Heart left ventricle (tissue), 16 donors: Measurements from ENCODE around the gene KIAA0753. TPM values are rescaled to one million over a fixed set of nuclear protein-coding genes. Genes with fewer than 3 reads are reported as not detected.

Experiments used
- ATAC-seq, 4 donors: fragments of 200-7000 bp; cut with Tn5 transposase; one replicate each; pipeline ENCODE4 v1.9.1; 2020 to 2022; ENCODE audit warnings: moderate library complexity in 4 of 4, mild to moderate bottlenecking in 3 of 4, moderate number of reproducible peaks in 1 of 4
- DNase-seq, 5 donors: peaks; one replicate each; pipeline ENCODE4 v3.0.0-alpha.2; 2020
- H3K27ac ChIP-seq, 12 donors: fragments of 200-600 bp; sonication (generic) in 4 of 12; one replicate each; pipeline versions ENCODE4 v1.5.0 to v1.8.0; 2016 to 2022; ENCODE audit warnings: mild to moderate bottlenecking in 2 of 12
- H3K27me3 ChIP-seq, 9 donors: fragments of 200-600 bp; sonication (generic) in 2 of 9; one replicate each; pipeline versions ENCODE4 v1.5.1 to v1.8.0; 2016 to 2022; ENCODE audit warnings: mild to moderate bottlenecking in 3 of 9
- H3K36me3 ChIP-seq, 9 donors: fragments of 200-600 bp; sonication (generic) in 2 of 9; one replicate each; pipeline versions ENCODE4 v1.5.0 to v1.8.0; 2018 to 2022; ENCODE audit warnings: mild to moderate bottlenecking in 2 of 9
- H3K4me1 ChIP-seq, 12 donors: fragments of 200-600 bp; sonication (generic) in 4 of 12; one replicate each; pipeline versions ENCODE4 v1.5.0 to v1.8.0; 2016 to 2022; ENCODE audit warnings: mild to moderate bottlenecking in 3 of 12
- H3K4me3 ChIP-seq, 12 donors: fragments of 200-600 bp; sonication (generic) in 4 of 12; one replicate each; pipeline versions ENCODE4 v1.5.0 to v1.8.0; 2017 to 2022; ENCODE audit warnings: mild to moderate bottlenecking in 9 of 12, moderate library complexity in 4 of 12
- H3K9me3 ChIP-seq, 12 donors: fragments of 200-600 bp; sonication (generic) in 4 of 12; one replicate each; pipeline versions ENCODE4 v1.5.0 to v1.8.0; 2016 to 2022; ENCODE audit warnings: mild to moderate bottlenecking in 1 of 12
- CTCF ChIP-seq, 12 donors: fragments of 200-600 bp; sonication (generic) in 4 of 12; IDR thresholded peaks; one replicate each; pipeline versions ENCODE4 v1.5.0 to v1.8.0; 2018 to 2022; ENCODE audit warnings: antibody characterized with exemption in 12 of 12, mild to moderate bottlenecking in 5 of 12
- POLR2A ChIP-seq, 2 donors: fragments of 450-650 bp; IDR thresholded peaks; one replicate each; pipeline ENCODE4 v1.6.1; 2017; ENCODE audit warnings: antibody characterized with exemption in 2 of 2, mild to moderate bottlenecking in 2 of 2, moderate library complexity in 2 of 2
- WGBS, 4 donors: extraction: QIAGEN DNeasy Blood & Tissue Kit in 2 of 4; methylation state at CpG; one replicate each; pipeline versions ENCODE4 v1.1.5 to v1.1.7; 2013 to 2018; 5-methylcytosine and 5-hydroxymethylcytosine counted together
- intact Hi-C, 10 donors: fragments of 100-400 bp; cut with DNase I; formaldehyde crosslinking; loops; one replicate each; pipeline versions ENCODE4 v1.11.1 to v1.14.2; 2022
- polyA plus RNA-seq, 2 donors: library from polyadenylated mRNA; stranded (reverse); fragments of 200-250 nt; gene quantifications; one replicate each; pipeline ENCODE4 v1.2.3, GENCODE V29; 2013
- total RNA-seq, 9 donors: library from RNA; depleted of rRNA in 2 of 9; stranded (reverse); fragments of >200 nt in 2 of 9; fragmentation: NEBNext Ultra II Directional in 3 of 9; extraction: Animal tissue kit (Norgen Biotek cat#: 25700) in 3 of 9; gene quantifications; one replicate each; pipeline versions ENCODE4 v1.1.0 to v1.2.4, GENCODE V29; 2016 to 2023
- donor health status: ischemic (EF 13 %, LVEDD 7.1; RV severe dilation, severe dysfunction).
- donor health status: healthy with polysubstance abuse.
- donor health status: DM: no; HTN: yes; CAD: no.
- donor health status: DM: no; HTN: no; CAD: no.
- donor health status: ischemic (EF 25% LVEDD 6.9; RV normal size, moderate dysfunction).
- donor health status: ischemic (EF 25% LVEDD 5.7; RV mildly dilated, moderate dysfunction).
- donor health status: healthy.
- donor health status: DM: yes; HTN: yes; CAD: no.
- donor health status: ischemic (EF 35%, LVEDD 5.7; RV mildly dilated, moderate dysfunction).
- donor health status: nonischemic (EF 11% LVEDD 7.7; RV severe dilation, severe dysfunction).
- donor health status: DM: yes; HTN: yes; CAD: no.
- donor health status: PGD.
- donor health status: ischemic (EF 29% LVEDD 5.4; RV normal size, mild dysfunction).
- donor health status: nonischemic (EF 23%, LVEDD 6.1; RV moderate dilation, normal function).

The KIAA0753 gene
- total and polyA plus RNA-seq, 11 donors = 2.7 to 10.2 (median 5.0) TPM

- Histone ChIP-seq H3K4me1 (no peaks in the 10 kb centered on the region), H3K9me3 (peaks cover 0 to 13% (median 2%) of the 10 kb centered on the region in 12 donors), H3K27me3 (no peaks in the 10 kb centered on the region), H3K36me3 (peaks cover 0 to 97% (median 83%) of the 10 kb centered on the region in 9 donors), H3K4me3 (no peak overlapping the region), H3K27ac (no peak overlapping the region)
- intact Hi-C loops = no loop called here
- TF ChIP-seq CTCF (IDR thresholded peaks at IDR 0.05) = no peak
- no peak for TF ChIP-seq POLR2A (IDR thresholded peaks at IDR 0.05)
- DNase-seq (no peak), ATAC-seq (no peak)
- 95 to 98% (median 97%) methylated on average over 4 of the region's 4 CpGs for WGBS, 4 donors
Measured at GRCh38 chr17:6587310-6587709, 53.2 kb downstream of the KIAA0753 start.

GRCh38 chr17:6583411-6583810, 57.1 kb downstream of the KIAA0753 start:
- Histone ChIP-seq H3K36me3 (peaks cover 0 to 85% (median 69%) of the 10 kb centered on the region in 9 donors), H3K27me3 (no peaks in the 10 kb centered on the region), H3K27ac (no peak overlapping the region), H3K4me3 (no peak overlapping the region), H3K9me3 (peaks cover 0 to 13% (median 2%) of the 10 kb centered on the region in 12 donors), H3K4me1 (no peaks in the 10 kb centered on the region)
- 96 to 100% (median 98%) methylated on average over 4 of the region's 4 CpGs for WGBS, 4 donors
- no peak for ATAC-seq
- no peak for DNase-seq
- intact Hi-C loops = no loop called here
- TF ChIP-seq POLR2A (IDR thresholded peaks at IDR 0.05) (no peak), CTCF (IDR thresholded peaks at IDR 0.05) (no peak)

- Histone ChIP-seq H3K27ac (no peak overlapping the region), H3K9me3 (peaks cover 0 to 7% (median 2%) of the 10 kb centered on the region in 12 donors), H3K27me3 (no peaks in the 10 kb centered on the region), H3K4me3 (no peak overlapping the region), H3K4me1 (peaks cover 0 to 10% (median 1%) of the 10 kb centered on the region in 12 donors), H3K36me3 (peaks cover 0 to 72% (median 53%) of the 10 kb centered on the region in 9 donors)
- ATAC-seq = no peak
- no peak for TF ChIP-seq POLR2A (IDR thresholded peaks at IDR 0.05)
- TF ChIP-seq CTCF (IDR thresholded peaks at IDR 0.05) = no peak
- intact Hi-C loops = no loop called here
- DNase-seq = no peak
- whole genome bisulfite sequencing, 4 donors = 70 to 82% (median 77%) methylated on average over 9 of the region's 9 CpGs
Measured at GRCh38 chr17:6580625-6581024, 59.9 kb downstream of the KIAA0753 start.

- Histone ChIP-seq H3K27ac (no peak overlapping the region), H3K4me1 (peaks cover 0 to 24% (median 11%) of the 10 kb centered on the region in 12 donors), H3K27me3 (no peaks in the 10 kb centered on the region), H3K9me3 (peaks cover 0 to 3% (median 0%) of the 10 kb centered on the region in 12 donors), H3K36me3 (peaks cover 0 to 51% (median 35%) of the 10 kb centered on the region in 9 donors), H3K4me3 (no peak overlapping the region)
- no peak for TF ChIP-seq CTCF (IDR thresholded peaks at IDR 0.05)
- ATAC-seq (no peak), DNase-seq (no peak)
- 78 to 89% (median 83%) methylated on average over 6 of the region's 6 CpGs for WGBS, 4 donors
- intact Hi-C loops = loop anchor here in 3 of 10 donors (10.0 kb wide), 1 partner anchor 104 kb away; no protein-coding TSS in a partner anchor
Measured at GRCh38 chr17:6578491-6578890, 62.0 kb downstream of the KIAA0753 start.
